ENCODE results near the gene FAM110A. TPM values are rescaled to one million over a fixed set of nuclear protein-coding genes. Genes with fewer than 3 reads are reported as not detected.

FAM110A gene
- total and polyA plus RNA-seq, 9 of the 15 experiments (the other 6 are each of a cell fraction or from before 2014, with no cell fraction given): 0.73 to 15.5 (median 3.6) TPM

- WGBS (ENCODE audit: insufficient coverage, low coverage, missing lambda C conversion rate): 87% methylated on average over 6 of the region's 8 CpGs
- H3K9me1 ChIP-seq (ENCODE audit: control insufficient read depth, insufficient read depth, low read length): no peaks in the 10 kb centered on the region
- no peaks in the 10 kb centered on the region for H3K27me3 ChIP-seq (ENCODE audit: control insufficient read depth in 2 of 2, insufficient read depth in 2 of 2, low read length in 2 of 2)
- intact Hi-C loops (cut with micrococcal nuclease) (loop anchor here (5.0 to 10.0 kb wide), 2 partner anchors 152 to 365 kb away; partner anchors contain the start of gene TMEM74B), in situ Hi-C loops (cut with MboI) (loop anchor here (5.0 to 10.0 kb wide), 2 partner anchors 292 to 375 kb away; no protein-coding TSS in a partner anchor)
- H3K27ac ChIP-seq (ENCODE audit: extremely low read depth, low read depth, low read length): no peak overlapping the region
- no peak overlapping the region for H3K4me2 ChIP-seq (ENCODE audit: insufficient read depth, low read length)
- H4K20me1 ChIP-seq (replicated peaks; ENCODE audit: control insufficient read depth, insufficient read depth, low read length): no peaks in the 10 kb centered on the region; the same call in 1 of the 2 replicates
- FAIRE-seq (no peak), ATAC-seq (no peak), DNase-seq (ENCODE audit: extremely low read depth in 1 of 4, low spot score in 3 of 4) (no peak)
- peaks cover 22 to 28% of the 10 kb centered on the region in 2 experiments for H3K4me1 ChIP-seq (replicated peaks in 1 of 2; ENCODE audit: control insufficient read depth in 2 of 2, insufficient read depth in 2 of 2, low read length in 2 of 2)
- H3K9ac ChIP-seq (ENCODE audit: insufficient read depth in 1 of 2, low read depth in 2 of 2, low read length in 2 of 2): no peak overlapping the region
- H2AFZ ChIP-seq (ENCODE audit: low read depth, low read length): 0 out of 2 replicates have a peak overlapping the region, but pooled peaks have one; percentile 32
- ChIA-PET CTCF (ENCODE audit: low intra/inter-chr PET ratio) (interaction anchor here (0.7 to 1.9 kb wide), 2 partner anchors 132 to 287 kb away, joined by 5 to 9 read pairs; no protein-coding TSS in a partner anchor), POLR2A (no interaction called here)
- H3K9me3 ChIP-seq (replicated peaks; ENCODE audit: control insufficient read depth, insufficient read depth, low read depth, low read length): no peaks in the 10 kb centered on the region
- H3K79me2 ChIP-seq (ENCODE audit: control insufficient read depth, insufficient read depth, low read length): no peaks in the 10 kb centered on the region
- no peak overlapping the region for H3K4me3 ChIP-seq
- no peaks in the 10 kb centered on the region for H3K36me3 ChIP-seq (ENCODE audit: control insufficient read depth, insufficient read depth, low read length)
- no TSS peak for BruUV-seq (replicated peaks)
- TF ChIP-seq PKNOX1 (IDR thresholded peaks at IDR 0.05) (no peak), ZNF431 (CRISPR knock-in tag; IDR thresholded peaks at IDR 0.05) (no peak), RFX5 (IDR thresholded peaks at IDR 0.05; ENCODE audit: low read depth, low read length) (no peak), CEBPG (CRISPR knock-in tag; IDR thresholded peaks at IDR 0.05) (no peak), CEBPG (tag; conservative IDR thresholded peaks at IDR 0.05 in 1 of 2, IDR thresholded peaks at IDR 0.05 in 1 of 2) (no peak), CTCF (IDR thresholded peaks at IDR 0.05 in 2 of 3, conservative IDR thresholded peaks at IDR 0.05 in 1 of 3; ENCODE audit: insufficient read depth in 2 of 3, low read depth in 1 of 3, low read length in 3 of 3) (no peak), RB1 (IDR thresholded peaks at IDR 0.05; ENCODE audit: low read depth) (no peak), THRAP3 (IDR thresholded peaks at IDR 0.05; ENCODE audit: borderline replicate concordance) (no peak), ZNF766 (CRISPR knock-in tag; conservative IDR thresholded peaks at IDR 0.05) (no peak), FOXO4 (CRISPR knock-in tag; IDR thresholded peaks at IDR 0.05) (no peak), HMGN3 (IDR thresholded peaks at IDR 0.05; ENCODE audit: borderline replicate concordance, extremely low read depth, insufficient read length, low read depth, low read length) (no peak), THRB (CRISPR knock-in tag; conservative IDR thresholded peaks at IDR 0.05) (no peak), E2F3 (CRISPR knock-in tag; IDR thresholded peaks at IDR 0.05) (no peak), ESRRA (IDR thresholded peaks at IDR 0.05; ENCODE audit: borderline replicate concordance, low read depth) (no peak), ZNF764 (CRISPR knock-in tag; IDR thresholded peaks at IDR 0.05; ENCODE audit: low read depth) (no peak), MAZ (CRISPR knock-in tag; conservative IDR thresholded peaks at IDR 0.05 in 1 of 2, IDR thresholded peaks at IDR 0.05 in 1 of 2) (no peak)
Observed at GRCh38 chr20:819680-820322, 13.7 kb upstream of the FAM110A start.
